ENCODE results near the gene ATG9B. TPM values are rescaled to one million over a fixed set of nuclear protein-coding genes. Genes with fewer than 3 reads are reported as not detected.
A peak's percentile ranks its signal among the peaks of the same experiment; 100 is the strongest.

ATG9B gene
- total and polyA plus RNA-seq, 4 donors: 0.78 to 2.8 (median 1.5) TPM

- H3K36me3 ChIP-seq (ENCODE audit: control insufficient read depth in 4 of 4, insufficient read depth in 4 of 4, low read length in 4 of 4): peaks cover 0 to 30% (median 15%) of the 10 kb centered on the region in 4 donors
- H3K4me1 ChIP-seq (ENCODE audit: control insufficient read depth in 5 of 5, insufficient read depth in 5 of 5, low read length in 5 of 5): peaks cover 12 to 38% (median 21%) of the 10 kb centered on the region in 5 donors
- H3K4me3 ChIP-seq: no peak overlapping the region
- DNase-seq (no peak), ATAC-seq (ENCODE audit: insufficient read depth, low FRiP score) (no peak)
- peak overlapping the region in 1 of 2 donors; percentile 35 for H3K27ac ChIP-seq (ENCODE audit: low read depth in 1 of 2, low read length in 1 of 2)
- no peaks in the 10 kb centered on the region for H3K27me3 ChIP-seq (ENCODE audit: control insufficient read depth in 3 of 3, insufficient read depth in 3 of 3, low read length in 2 of 3)
- no peak overlapping the region for H3K9ac ChIP-seq (ENCODE audit: insufficient read depth in 1 of 2, low read length in 2 of 2)
- no peaks in the 10 kb centered on the region for H3K9me3 ChIP-seq (ENCODE audit: control insufficient read depth in 4 of 4, insufficient read depth in 3 of 4, low read length in 3 of 4)
- TF ChIP-seq, protein P1, sequence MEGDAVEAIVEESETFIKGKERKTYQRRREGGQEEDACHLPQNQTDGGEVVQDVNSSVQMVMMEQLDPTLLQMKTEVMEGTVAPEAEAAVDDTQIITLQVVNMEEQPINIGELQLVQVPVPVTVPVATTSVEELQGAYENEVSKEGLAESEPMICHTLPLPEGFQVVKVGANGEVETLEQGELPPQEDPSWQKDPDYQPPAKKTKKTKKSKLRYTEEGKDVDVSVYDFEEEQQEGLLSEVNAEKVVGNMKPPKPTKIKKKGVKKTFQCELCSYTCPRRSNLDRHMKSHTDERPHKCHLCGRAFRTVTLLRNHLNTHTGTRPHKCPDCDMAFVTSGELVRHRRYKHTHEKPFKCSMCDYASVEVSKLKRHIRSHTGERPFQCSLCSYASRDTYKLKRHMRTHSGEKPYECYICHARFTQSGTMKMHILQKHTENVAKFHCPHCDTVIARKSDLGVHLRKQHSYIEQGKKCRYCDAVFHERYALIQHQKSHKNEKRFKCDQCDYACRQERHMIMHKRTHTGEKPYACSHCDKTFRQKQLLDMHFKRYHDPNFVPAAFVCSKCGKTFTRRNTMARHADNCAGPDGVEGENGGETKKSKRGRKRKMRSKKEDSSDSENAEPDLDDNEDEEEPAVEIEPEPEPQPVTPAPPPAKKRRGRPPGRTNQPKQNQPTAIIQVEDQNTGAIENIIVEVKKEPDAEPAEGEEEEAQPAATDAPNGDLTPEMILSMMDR (IDR thresholded peaks at IDR 0.05; ENCODE audit: control extremely low read depth, extremely low read depth): no peak
- 74 to 89% methylated on average over 10 to 11 of the region's 11 CpGs for WGBS, 2 donors
Measured at GRCh38 chr7:151062111-151062398, 37.8 kb upstream of the ATG9B start.

- H3K27me3 ChIP-seq (ENCODE audit: control insufficient read depth in 3 of 3, insufficient read depth in 3 of 3, low read length in 2 of 3): no peaks in the 10 kb centered on the region
- DNase-seq: no peak
- H3K9ac ChIP-seq (ENCODE audit: insufficient read depth in 1 of 2, low read length in 2 of 2): no peak overlapping the region
- H3K4me1 ChIP-seq (ENCODE audit: control insufficient read depth in 5 of 5, insufficient read depth in 5 of 5, low read length in 5 of 5): peaks cover 12 to 44% (median 26%) of the 10 kb centered on the region in 5 donors
- H3K9me3 ChIP-seq (ENCODE audit: control insufficient read depth in 4 of 4, insufficient read depth in 3 of 4, low read length in 3 of 4): no peaks in the 10 kb centered on the region
- no peak for ATAC-seq (ENCODE audit: insufficient read depth, low FRiP score)
- H3K4me3 ChIP-seq: no peak overlapping the region
- peaks cover 0 to 24% (median 15%) of the 10 kb centered on the region in 4 donors for H3K36me3 ChIP-seq (ENCODE audit: control insufficient read depth in 4 of 4, insufficient read depth in 4 of 4, low read length in 4 of 4)
- 56 to 85% methylated on average over 30 to 33 of the region's 33 CpGs for WGBS, 2 donors
- H3K27ac ChIP-seq (ENCODE audit: low read depth in 1 of 2, low read length in 1 of 2): peak overlapping the region in 1 of 2 donors; percentile 35
- TF ChIP-seq, protein P1 (IDR thresholded peaks at IDR 0.05; ENCODE audit: control extremely low read depth, extremely low read depth): no peak
Measured at GRCh38 chr7:151061213-151062110, 37.2 kb upstream of the ATG9B start.

DNA sequence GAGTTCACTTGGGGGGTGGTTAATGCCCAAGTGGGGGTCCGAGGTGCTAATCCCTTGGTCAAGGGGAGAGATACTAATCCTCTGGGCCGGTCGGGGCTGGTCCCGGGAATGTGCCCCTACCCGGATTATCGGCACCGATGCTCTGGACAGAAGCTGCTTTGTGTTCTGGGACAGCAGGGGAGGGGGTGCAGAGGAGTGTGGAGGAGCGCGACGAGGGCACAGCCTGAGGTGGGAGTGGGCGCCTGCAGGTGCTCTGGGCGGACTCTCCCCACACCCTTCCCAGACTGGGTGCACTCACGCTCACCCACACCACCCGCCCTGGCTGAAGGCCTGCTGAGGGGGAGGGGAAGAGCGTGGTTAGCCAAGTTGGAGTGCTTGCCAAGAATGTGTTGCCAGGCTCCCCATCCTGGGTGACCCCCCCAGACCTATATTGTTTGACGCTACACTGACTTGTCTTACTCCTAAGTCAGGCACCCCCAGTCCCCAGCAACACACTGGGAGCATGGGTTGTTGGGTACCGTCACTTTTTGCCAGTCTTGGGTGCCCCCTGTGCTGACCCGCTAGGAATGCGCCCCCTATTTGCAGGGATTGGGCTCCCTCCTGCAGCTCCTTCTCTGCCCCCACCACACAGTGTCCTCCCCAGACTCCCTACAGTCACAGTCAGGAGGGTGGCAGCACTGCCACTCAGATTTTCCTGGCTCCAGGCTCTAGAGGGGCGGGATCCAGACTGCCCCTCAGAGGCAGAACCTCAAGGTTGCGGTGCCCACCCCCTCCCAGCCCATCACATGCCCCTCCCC is 36.3 kb upstream of the ATG9B start:
- DNase-seq: peak in 2 of 3 donors; percentile 30 to 39
- TF ChIP-seq, protein P1 (IDR thresholded peaks at IDR 0.05; ENCODE audit: control extremely low read depth, extremely low read depth): no peak
- H3K9me3 ChIP-seq (ENCODE audit: control insufficient read depth in 4 of 4, insufficient read depth in 3 of 4, low read length in 3 of 4): no peaks in the 10 kb centered on the region
- H3K27me3 ChIP-seq (ENCODE audit: control insufficient read depth in 3 of 3, insufficient read depth in 3 of 3, low read length in 2 of 3): no peaks in the 10 kb centered on the region
- peak overlapping the region in 1 of 2 donors; percentile 34 for H3K9ac ChIP-seq (ENCODE audit: insufficient read depth in 1 of 2, low read length in 2 of 2)
- no peak for ATAC-seq (ENCODE audit: insufficient read depth, low FRiP score)
- peak overlapping the region; percentile 63 for H3K4me3 ChIP-seq
- peaks cover 12 to 44% (median 26%) of the 10 kb centered on the region in 5 donors for H3K4me1 ChIP-seq (ENCODE audit: control insufficient read depth in 5 of 5, insufficient read depth in 5 of 5, low read length in 5 of 5)
- H3K36me3 ChIP-seq (ENCODE audit: control insufficient read depth in 4 of 4, insufficient read depth in 4 of 4, low read length in 4 of 4): peaks cover 0 to 18% (median 10%) of the 10 kb centered on the region in 4 donors
- WGBS, 2 donors: 14 to 22% methylated on average over 21 of the region's 21 CpGs
- H3K27ac ChIP-seq (ENCODE audit: low read depth in 1 of 2, low read length in 1 of 2): peak overlapping the region; percentile 37 to 96
